ENCODE measurements around the gene TRAF5. TPM values are rescaled to one million over a fixed set of nuclear protein-coding genes. Genes with fewer than 3 reads are reported as not detected.

The TRAF5 gene
- total and polyA plus RNA-seq, 11 donors, result 1.3 to 8.8 (median 2.1) TPM

GRCh38 chr1:211336775-211337174 lies 10.1 kb downstream of the TRAF5 start:
- no peak overlapping the region for H3K27ac ChIP-seq
- H3K4me3 ChIP-seq, result no peak overlapping the region
- TF ChIP-seq POLR2A (IDR thresholded peaks at IDR 0.05) (no peak), CTCF (IDR thresholded peaks at IDR 0.05) (no peak)
- no peak for DNase-seq
- WGBS, 4 donors, result 97 to 98% (median 97%) methylated on average over 15 of the region's 15 CpGs
- intact Hi-C loops (cut with DNase I), result no loop called here
- H3K27me3 ChIP-seq, result no peaks in the 10 kb centered on the region
- no peaks in the 10 kb centered on the region for H3K36me3 ChIP-seq
- H3K4me1 ChIP-seq, result peaks cover 0 to 48% (median 5%) of the 10 kb centered on the region in 12 donors
- no peaks in the 10 kb centered on the region for H3K9me3 ChIP-seq
- no peak for ATAC-seq

GRCh38 chr1:211337430-211338223 lies 11.0 kb downstream of the TRAF5 start:
- DNase-seq (no peak), ATAC-seq (no peak)
- TF ChIP-seq CTCF (IDR thresholded peaks at IDR 0.05) (no peak), POLR2A (IDR thresholded peaks at IDR 0.05) (no peak)
- intact Hi-C loops (cut with DNase I), result no loop called here
- Histone ChIP-seq H3K9me3 (no peaks in the 10 kb centered on the region), H3K27ac (no peak overlapping the region), H3K4me1 (peaks cover 0 to 48% (median 0%) of the 10 kb centered on the region in 12 donors), H3K27me3 (no peaks in the 10 kb centered on the region), H3K36me3 (no peaks in the 10 kb centered on the region), H3K4me3 (no peak overlapping the region)
- WGBS, 4 donors, result 68 to 75% (median 71%) methylated on average over 7 of the region's 7 CpGs

GRCh38 chr1:211338224-211338620 lies 11.6 kb downstream of the TRAF5 start:
- intact Hi-C loops (cut with DNase I), result no loop called here
- no peak for TF ChIP-seq CTCF (IDR thresholded peaks at IDR 0.05)
- no peak for TF ChIP-seq POLR2A (IDR thresholded peaks at IDR 0.05)

GRCh38 chr1:211339631-211340041 lies 13.0 kb downstream of the TRAF5 start:
- no peak overlapping the region for H3K27ac ChIP-seq
- H3K27me3 ChIP-seq, result no peaks in the 10 kb centered on the region
- WGBS, 4 donors, result 88 to 98% (median 93%) methylated on average over 6 of the region's 6 CpGs
- intact Hi-C loops (cut with DNase I), result no loop called here
- no peak overlapping the region for H3K4me3 ChIP-seq
- no peak for TF ChIP-seq POLR2A (IDR thresholded peaks at IDR 0.05)
- TF ChIP-seq CTCF (IDR thresholded peaks at IDR 0.05), result no peak
- H3K4me1 ChIP-seq, result peaks cover 0 to 58% (median 0%) of the 10 kb centered on the region in 12 donors
- ATAC-seq (no peak), DNase-seq (no peak)
- no peaks in the 10 kb centered on the region for H3K36me3 ChIP-seq
- no peaks in the 10 kb centered on the region for H3K9me3 ChIP-seq

More at GRCh38 chr1:211338224-211338620, 11.6 kb downstream of the TRAF5 start:
- no peaks in the 10 kb centered on the region for H3K36me3 ChIP-seq
- 94 to 98% (median 96%) methylated on average over 4 of the region's 4 CpGs for WGBS, 4 donors
- H3K27ac ChIP-seq, result no peak overlapping the region
- DNase-seq, result no peak
- peaks cover 0 to 49% (median 0%) of the 10 kb centered on the region in 12 donors for H3K4me1 ChIP-seq
- no peaks in the 10 kb centered on the region for H3K27me3 ChIP-seq
- no peaks in the 10 kb centered on the region for H3K9me3 ChIP-seq
- no peak overlapping the region for H3K4me3 ChIP-seq
- no peak for ATAC-seq
